MCF 10A (cell line): Measurements from ENCODE around the gene CCDC63. TPM values are rescaled to one million over a fixed set of nuclear protein-coding genes. Genes with fewer than 3 reads are reported as not detected.

Source experiments
- BruUV-seq: library from RNA; stranded (reverse); fragments of 400-500 nt; replicated peaks from 2 replicates; lab custom pipeline; 2021; lab: Mats Ljungman, UMichigan
- CTCF ChIA-PET: fragments of 300-600 bp; sonication (Branson Sonifier 250); formaldehyde crosslinking; extraction: SDS; loops from one replicate; lab custom pipeline; 2021; ENCODE audit warnings: antibody characterized with exemption, inconsistent platforms; lab: Yijun Ruan, JAX
- POLR2A ChIA-PET: fragments of 300-600, 350-650 bp; sonication (Branson Sonifier 250); formaldehyde crosslinking; extraction: SDS; loops from one replicate; lab custom pipeline; 2020; ENCODE audit warnings: antibody characterized with exemption, inconsistent platforms; lab: Yijun Ruan, JAX
- DNase-seq: peaks from one replicate; pipeline ENCODE4 v3.0.0-alpha.2; 2018; ENCODE audit not compliant: unreplicated experiment
- H3K27ac Mint-ChIP-seq: one replicate; pipeline ENCODE4 v1.8.0; 2022; ENCODE audit warnings: mild to moderate bottlenecking, low read depth, mixed read lengths; ENCODE audit not compliant: unreplicated experiment
- H3K27me3 Mint-ChIP-seq: one replicate; pipeline ENCODE4 v1.8.0; 2022; ENCODE audit warnings: mixed read lengths; ENCODE audit not compliant: insufficient read depth, unreplicated experiment
- H3K36me3 Mint-ChIP-seq: one replicate; pipeline ENCODE4 v1.8.0; 2022; ENCODE audit warnings: mild to moderate bottlenecking, moderate library complexity, mixed read lengths; ENCODE audit not compliant: insufficient read depth, unreplicated experiment
- H3K4me1 Mint-ChIP-seq: one replicate; pipeline ENCODE4 v1.8.0; 2022; ENCODE audit warnings: mixed read lengths; ENCODE audit not compliant: insufficient read depth, unreplicated experiment
- H3K4me3 Mint-ChIP-seq: one replicate; pipeline ENCODE4 v1.8.0; 2022; ENCODE audit warnings: mild to moderate bottlenecking, moderate library complexity, mixed read lengths; ENCODE audit not compliant: unreplicated experiment
- H3K9me3 Mint-ChIP-seq: one replicate; pipeline ENCODE4 v1.8.0; 2022; ENCODE audit warnings: mixed read lengths; ENCODE audit not compliant: unreplicated experiment
- intact Hi-C: fragments of 100-400 bp; cut with micrococcal nuclease; formaldehyde crosslinking; loops from 2 replicates; pipeline ENCODE4 v1.14.1; 2022
- total RNA-seq: library from RNA; stranded (reverse); gene quantifications from 2 replicates; pipeline ENCODE4 v1.2.3, GENCODE V29; 2022
- TF ChIP-seq, protein P1 (sequence below): fragments of 200-600 bp; IDR thresholded peaks from one replicate; pipeline ENCODE4 v1.8.0; 2022; ENCODE audit warnings: antibody characterized with exemption, mild to moderate bottlenecking; ENCODE audit not compliant: unreplicated experiment

The CCDC63 gene
- total RNA-seq, 1 experiment from 2014 or later = not detected

- POLR2A ChIA-PET = no interaction called here
- Mint-ChIP-seq H3K36me3 (no peaks in the 10 kb centered on the region), H3K4me3 (no peak overlapping the region), H3K4me1 (no peaks in the 10 kb centered on the region), H3K27ac (no peak overlapping the region), H3K9me3 (no peaks in the 10 kb centered on the region), H3K27me3 (peaks cover 18% of the 10 kb centered on the region)
- DNase-seq = no peak
- CTCF ChIA-PET = interaction anchor here (1.0 kb wide), 1 partner anchor 52 kb away, joined by 4 read pairs; no protein-coding TSS in a partner anchor
- TF ChIP-seq, protein P1, sequence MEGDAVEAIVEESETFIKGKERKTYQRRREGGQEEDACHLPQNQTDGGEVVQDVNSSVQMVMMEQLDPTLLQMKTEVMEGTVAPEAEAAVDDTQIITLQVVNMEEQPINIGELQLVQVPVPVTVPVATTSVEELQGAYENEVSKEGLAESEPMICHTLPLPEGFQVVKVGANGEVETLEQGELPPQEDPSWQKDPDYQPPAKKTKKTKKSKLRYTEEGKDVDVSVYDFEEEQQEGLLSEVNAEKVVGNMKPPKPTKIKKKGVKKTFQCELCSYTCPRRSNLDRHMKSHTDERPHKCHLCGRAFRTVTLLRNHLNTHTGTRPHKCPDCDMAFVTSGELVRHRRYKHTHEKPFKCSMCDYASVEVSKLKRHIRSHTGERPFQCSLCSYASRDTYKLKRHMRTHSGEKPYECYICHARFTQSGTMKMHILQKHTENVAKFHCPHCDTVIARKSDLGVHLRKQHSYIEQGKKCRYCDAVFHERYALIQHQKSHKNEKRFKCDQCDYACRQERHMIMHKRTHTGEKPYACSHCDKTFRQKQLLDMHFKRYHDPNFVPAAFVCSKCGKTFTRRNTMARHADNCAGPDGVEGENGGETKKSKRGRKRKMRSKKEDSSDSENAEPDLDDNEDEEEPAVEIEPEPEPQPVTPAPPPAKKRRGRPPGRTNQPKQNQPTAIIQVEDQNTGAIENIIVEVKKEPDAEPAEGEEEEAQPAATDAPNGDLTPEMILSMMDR = no peak
- BruUV-seq = no TSS peak
- intact Hi-C loops = no loop called here
Measured at GRCh38 chr12:110836291-110836690, 10.5 kb upstream of the CCDC63 start.

- Mint-ChIP-seq H3K27ac (no peak overlapping the region), H3K4me3 (no peak overlapping the region), H3K4me1 (peaks cover 13% of the 10 kb centered on the region), H3K36me3 (no peaks in the 10 kb centered on the region), H3K9me3 (no peaks in the 10 kb centered on the region), H3K27me3 (peaks cover 11% of the 10 kb centered on the region)
- intact Hi-C loops = no loop called here
- TF ChIP-seq, protein P1 = no peak
- DNase-seq = no peak
- CTCF ChIA-PET = no interaction called here
- POLR2A ChIA-PET = interaction anchor here (0.7 kb wide), 1 partner anchor 78 kb away, joined by 3 read pairs; no protein-coding TSS in a partner anchor
- BruUV-seq = no TSS peak
Measured at GRCh38 chr12:110841007-110841406, 5.8 kb upstream of the CCDC63 start.

DNA sequence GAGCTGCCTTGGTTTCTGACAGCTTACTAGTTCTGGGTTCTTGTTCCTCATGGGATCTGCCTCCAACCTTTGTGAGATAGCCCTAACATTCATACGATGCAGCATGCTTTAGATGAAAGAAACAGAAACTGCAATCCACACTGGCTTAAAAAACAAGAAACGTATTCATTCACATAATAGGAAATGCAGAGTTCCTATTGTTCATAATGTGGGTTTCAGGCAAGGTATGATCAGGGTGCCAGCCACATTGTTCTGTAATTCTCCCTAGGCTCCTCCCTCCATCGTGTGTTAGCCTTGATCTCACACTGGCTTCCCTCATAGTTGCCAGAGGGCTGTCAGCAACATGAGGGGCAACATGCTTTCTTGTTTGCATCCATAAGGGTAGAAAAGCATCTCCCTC is 2.7 kb upstream of the CCDC63 start:
- TF ChIP-seq, protein P1 = no peak
- BruUV-seq = no TSS peak
- POLR2A ChIA-PET = interaction anchor here (1.5 kb wide), 1 partner anchor 10 kb away, joined by 4 read pairs; no protein-coding TSS in a partner anchor

DNA sequence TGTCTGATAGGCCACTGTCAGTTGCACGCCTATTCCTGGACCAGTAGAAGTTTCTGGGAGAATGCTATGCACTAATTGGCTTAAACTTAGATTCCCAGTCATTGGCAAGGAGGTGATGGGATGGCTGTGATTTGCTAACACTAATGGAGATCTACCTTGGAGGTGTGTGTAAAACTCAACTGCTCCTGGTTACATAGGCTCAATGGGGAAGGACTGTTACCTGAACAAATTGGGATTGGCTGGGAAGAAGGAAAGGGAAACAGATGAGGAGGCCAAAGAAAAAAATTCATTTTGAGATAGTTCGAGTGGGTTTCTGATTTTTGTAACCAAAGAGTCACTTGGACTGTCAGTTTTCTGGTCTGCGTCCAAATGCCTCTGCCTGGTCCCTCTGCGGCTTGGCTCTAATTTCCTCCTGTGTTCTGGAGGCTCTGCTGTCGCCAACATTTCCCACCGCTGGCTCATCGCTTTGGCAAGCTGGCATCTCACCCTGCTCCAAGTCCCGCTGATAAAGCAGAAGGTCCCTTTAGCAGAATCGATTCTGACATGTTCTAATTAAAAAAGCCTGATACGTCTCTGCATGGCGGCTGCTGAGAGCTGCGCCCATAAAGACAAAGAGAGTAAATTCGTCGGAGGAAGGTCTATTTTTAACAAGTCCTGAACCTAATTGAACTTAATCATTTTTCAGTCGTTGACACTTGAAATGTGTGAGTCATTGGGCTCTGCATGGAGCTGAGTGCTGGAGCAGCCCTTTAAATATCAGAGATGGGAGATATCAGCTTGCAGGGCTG is 2.0 kb upstream of the CCDC63 start:
- Mint-ChIP-seq H3K27me3 (peaks cover 10% of the 10 kb centered on the region), H3K4me3 (peak overlapping the region; percentile 34), H3K36me3 (no peaks in the 10 kb centered on the region), H3K27ac (no peak overlapping the region), H3K9me3 (no peaks in the 10 kb centered on the region), H3K4me1 (peaks cover 13% of the 10 kb centered on the region)
- intact Hi-C loops = no loop called here
- ChIA-PET CTCF (no interaction called here), POLR2A (interaction anchor here (1.2 to 1.5 kb wide), 2 partner anchors 9 to 115 kb away, joined by 3 to 4 read pairs; no protein-coding TSS in a partner anchor)
- no TSS peak for BruUV-seq
- peak; percentile 46 for DNase-seq
- TF ChIP-seq, protein P1 = no peak

More for the DNA sequence above, 2.7 kb upstream of the CCDC63 start:
- H3K27me3 Mint-ChIP-seq = peaks cover 10% of the 10 kb centered on the region
- H3K9me3 Mint-ChIP-seq = no peaks in the 10 kb centered on the region
- CTCF ChIA-PET = interaction anchor here (1.0 kb wide), 1 partner anchor 455 kb away, joined by 3 read pairs; no protein-coding TSS in a partner anchor
- intact Hi-C loops = no loop called here
- H3K27ac Mint-ChIP-seq = no peak overlapping the region
- no peak overlapping the region for H3K4me3 Mint-ChIP-seq
- H3K36me3 Mint-ChIP-seq = no peaks in the 10 kb centered on the region
- H3K4me1 Mint-ChIP-seq = peaks cover 13% of the 10 kb centered on the region
- DNase-seq = no peak
